ENCODE measurements around the gene TMIGD1.

TMIGD1 gene

DNA sequence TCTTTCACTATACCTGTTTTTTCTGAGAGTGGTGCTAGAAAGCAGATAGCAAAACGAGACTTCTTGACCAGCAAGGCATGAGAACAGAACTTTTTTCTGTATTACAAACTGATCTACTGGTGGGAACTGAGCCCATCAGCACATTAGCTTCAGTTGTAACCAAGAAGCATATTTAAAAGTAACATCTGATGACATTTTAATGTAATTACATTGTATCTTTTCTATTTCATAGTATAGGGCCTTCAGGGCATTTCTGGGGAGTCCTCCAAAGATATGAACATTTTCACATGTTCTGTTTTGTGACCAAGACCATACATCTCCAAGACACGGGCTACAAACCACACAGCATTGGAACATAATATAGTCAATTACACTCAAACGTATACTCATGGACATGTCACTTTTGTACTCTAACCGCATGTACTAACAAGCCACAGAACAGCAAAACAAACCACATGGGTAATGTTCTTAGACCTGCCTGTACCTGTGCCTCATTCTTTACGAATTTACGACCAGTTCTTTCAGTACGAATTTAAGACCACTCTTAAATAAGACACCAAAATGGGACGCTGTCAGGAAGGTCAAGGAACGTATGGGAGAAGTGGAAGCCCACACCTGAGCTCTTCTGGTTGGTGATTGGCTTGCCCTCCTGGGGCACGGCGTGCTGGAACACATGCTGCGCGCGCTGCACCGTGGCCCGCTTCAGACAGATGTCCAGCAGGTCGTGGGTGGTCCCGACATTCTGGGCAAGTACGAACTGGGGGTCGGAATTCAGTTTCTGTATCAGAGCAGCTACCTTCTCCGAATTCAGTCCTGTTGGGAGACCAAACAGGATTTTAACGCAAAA, 42.9 kb downstream of the TMIGD1 start:
- DNase-seq (ENCODE audit: low spot score): peak; percentile 62

DNA sequence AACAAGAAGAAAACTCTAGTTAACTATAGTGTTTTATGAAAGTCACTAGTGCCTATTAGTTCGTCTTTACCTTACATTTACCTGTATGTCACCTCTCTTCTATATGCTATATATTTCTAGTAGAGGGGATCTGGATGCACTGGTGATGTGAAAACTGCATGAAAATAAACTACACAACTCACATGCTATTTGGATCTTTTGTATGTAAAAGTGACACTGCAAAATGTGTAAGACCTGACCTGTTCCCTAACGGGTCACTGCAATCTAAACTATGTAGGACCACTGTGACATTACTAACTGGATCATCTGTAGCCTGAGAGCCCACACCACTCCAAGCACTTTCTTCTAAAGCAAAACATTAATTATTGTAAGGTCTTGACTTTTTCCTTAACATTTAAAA, 43.8 kb downstream of the TMIGD1 start:
- DNase-seq (ENCODE audit: low spot score): no peak

DNA sequence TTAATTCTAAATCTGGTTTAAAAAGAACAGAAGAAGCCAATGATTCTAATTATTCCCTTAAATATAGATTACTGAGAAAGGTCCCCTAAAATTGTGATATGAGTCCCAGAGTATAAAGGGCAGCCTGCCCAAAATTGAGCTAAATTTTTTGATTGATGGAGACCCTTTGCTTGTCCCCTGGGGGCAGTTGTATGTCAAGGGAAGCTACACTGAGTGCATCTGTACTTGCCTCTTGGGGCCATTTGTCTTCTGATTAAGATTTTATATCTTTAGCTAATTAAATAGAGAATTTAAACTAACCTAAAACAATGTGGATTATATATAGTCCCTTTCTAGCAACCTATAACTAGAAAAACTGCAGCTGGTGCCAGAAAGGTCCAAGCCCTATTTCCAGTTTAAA, 54.7 kb downstream of the TMIGD1 start:
- DNase-seq (ENCODE audit: low spot score): no peak

DNA sequence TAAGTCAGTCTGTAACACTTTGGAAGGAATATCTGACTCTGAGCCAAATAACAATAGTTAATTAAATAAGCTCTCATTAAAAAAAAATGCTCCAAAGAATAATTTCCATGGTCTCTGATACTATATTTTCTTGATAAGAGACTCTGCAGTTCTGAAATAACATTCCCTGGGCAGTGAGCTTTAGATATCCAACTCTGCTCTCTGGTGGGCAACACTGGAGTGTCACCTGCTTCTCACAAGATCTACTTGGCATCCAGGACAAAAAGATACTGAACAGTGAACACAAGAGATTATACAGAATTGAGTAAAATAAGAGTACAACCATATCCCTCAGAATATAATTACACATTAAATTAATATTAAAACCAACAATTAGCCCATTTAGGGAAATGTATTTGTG, 55.8 kb downstream of the TMIGD1 start:
- DNase-seq (ENCODE audit: low spot score): peak; percentile 16

DNA sequence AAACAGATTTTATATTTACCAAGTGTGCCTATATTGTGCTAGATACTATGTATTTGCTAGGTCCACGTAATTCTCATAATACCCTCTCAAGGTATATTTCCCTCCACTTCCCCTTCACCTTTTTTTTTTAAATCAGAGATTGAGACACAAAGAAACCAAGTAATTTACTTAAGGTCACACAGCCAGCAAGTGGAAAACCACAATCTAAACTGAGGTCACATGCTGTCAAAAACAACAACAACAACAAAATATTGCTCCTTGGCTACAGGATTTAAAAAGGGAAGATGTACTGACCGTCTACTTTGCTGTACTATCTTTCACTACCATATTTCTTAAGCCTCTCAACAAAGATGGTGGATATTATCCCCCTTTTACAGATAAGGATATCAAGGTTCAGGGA, 57.9 kb downstream of the TMIGD1 start:
- DNase-seq (ENCODE audit: low spot score): no peak

DNA sequence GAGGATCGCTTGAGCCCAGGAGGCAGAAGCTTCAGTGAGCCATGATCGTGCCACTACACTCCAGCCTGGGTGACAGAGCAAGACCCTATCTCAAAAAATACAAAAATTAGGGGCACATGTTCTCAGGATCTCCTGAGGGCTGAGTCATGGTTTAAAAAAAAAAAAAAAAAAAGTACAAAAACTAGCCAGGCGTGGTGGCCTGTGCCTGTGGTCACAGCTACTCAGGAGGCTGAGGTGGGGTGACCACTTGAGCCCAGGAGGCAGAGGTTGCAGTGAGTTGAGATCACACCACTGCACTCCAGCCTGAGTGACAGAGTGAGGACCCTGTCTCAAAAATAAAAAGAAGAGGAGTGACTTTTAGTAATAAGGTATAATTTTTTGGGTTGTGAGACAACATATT, 59.0 kb downstream of the TMIGD1 start:
- DNase-seq (ENCODE audit: low spot score): no peak

DNA sequence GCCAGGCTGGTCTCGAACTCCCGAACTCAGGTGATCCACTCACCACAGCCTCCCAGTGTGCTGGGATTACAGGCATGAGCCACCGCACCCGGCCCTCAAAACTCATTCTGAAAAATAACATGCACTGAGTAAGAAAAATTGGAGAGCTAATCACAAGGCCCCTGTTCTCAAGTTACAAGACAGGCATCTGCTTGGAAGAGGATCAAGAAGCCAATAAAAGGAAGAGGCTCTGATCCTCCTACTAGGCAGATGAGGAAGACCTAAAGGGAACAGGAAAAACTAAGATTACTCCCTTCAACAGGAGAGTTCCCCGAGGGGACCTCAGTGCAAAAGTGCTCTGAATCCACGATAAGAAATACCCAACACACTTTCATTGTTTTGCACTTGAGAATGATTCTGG, 60.5 kb downstream of the TMIGD1 start:
- no peak for DNase-seq (ENCODE audit: low spot score)

DNA sequence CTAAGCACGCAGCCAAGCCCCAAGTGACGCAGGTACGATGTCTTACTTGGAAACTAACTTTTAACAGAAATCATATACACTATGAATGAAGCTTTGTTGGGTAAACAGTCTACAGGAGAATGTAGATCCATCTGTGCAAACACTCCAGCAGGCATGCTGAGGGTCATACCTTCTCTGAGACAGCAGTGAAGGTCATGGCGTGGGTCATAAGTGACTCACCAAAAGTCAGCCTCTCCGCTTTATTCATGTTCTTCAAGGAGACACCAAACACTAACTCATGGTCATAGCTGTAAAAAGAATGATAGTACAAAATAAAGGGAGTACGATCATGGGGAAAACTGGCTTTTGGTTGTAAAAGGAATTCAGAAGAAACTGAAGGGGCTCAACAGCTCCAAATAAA, 62.8 kb downstream of the TMIGD1 start:
- no peak for DNase-seq (ENCODE audit: low spot score)

DNA sequence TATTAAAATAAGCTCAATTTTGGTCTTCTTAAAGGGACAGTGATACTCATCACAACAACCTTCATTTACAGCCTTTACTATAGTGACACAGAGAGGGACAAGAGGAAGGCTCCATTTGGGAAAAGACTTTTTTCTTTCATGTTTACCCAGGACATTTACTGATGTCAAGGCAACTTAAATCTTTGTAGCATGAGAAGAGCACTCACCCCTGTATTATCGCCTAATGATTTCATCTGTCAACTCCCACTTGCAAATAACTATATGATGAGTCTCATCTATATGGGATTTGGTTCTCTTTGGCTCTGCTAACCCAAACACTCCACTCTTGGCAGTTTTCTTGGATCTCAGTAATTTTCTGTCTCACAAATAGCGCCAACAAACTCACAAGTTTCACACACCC, 66.2 kb downstream of the TMIGD1 start:
- DNase-seq (ENCODE audit: low spot score): no peak

Data from GM03348 (cell line).